HUES64 (cell line): Measurements from ENCODE around the gene KCNMB2.

Experiments used
- H3K27ac ChIP-seq: 2 replicates; pipeline ENCODE4 v1.7.0; 2013; ENCODE audit warnings: low read depth, low read length, inconsistent platforms
- H3K27me3 ChIP-seq: 2 replicates; pipeline ENCODE4 v1.6.1; 2013; ENCODE audit warnings: mild to moderate bottlenecking, low read length; ENCODE audit not compliant: insufficient read depth
- H3K36me3 ChIP-seq: 2 replicates; pipeline ENCODE4 v1.6.1; 2013; ENCODE audit warnings: mild to moderate bottlenecking, low read length; ENCODE audit not compliant: insufficient read depth
- H3K4me1 ChIP-seq: 2 replicates; pipeline ENCODE4 v1.6.1; 2013; ENCODE audit warnings: mild to moderate bottlenecking, low read length, moderate library complexity; ENCODE audit not compliant: insufficient read depth
- H3K4me3 ChIP-seq: 2 replicates; pipeline ENCODE4 v1.5.1; 2013; ENCODE audit warnings: mild to moderate bottlenecking, low read length, moderate library complexity
- H3K9ac ChIP-seq: 2 replicates; pipeline ENCODE4 v1.6.1; 2013; ENCODE audit warnings: mild to moderate bottlenecking, low read depth, low read length
- H3K9me3 ChIP-seq: 2 replicates; pipeline ENCODE4 v1.6.1; 2013; ENCODE audit warnings: low read depth, low read length; ENCODE audit not compliant: insufficient read depth
- WGBS: fragments of 150-250, 120-280 bp; methylation state at CpG from one replicate; pipeline ENCODE4 v1.1.7; 2013; ENCODE audit warnings: missing lambda C conversion rate; 5-methylcytosine and 5-hydroxymethylcytosine counted together

The KCNMB2 gene

GRCh38 chr3:178655488-178655887 is 119.3 kb downstream of the KCNMB2 start:
- no peak overlapping the region for H3K4me3 ChIP-seq
- WGBS, result 91% methylated on average over 4 of the region's 4 CpGs

DNA sequence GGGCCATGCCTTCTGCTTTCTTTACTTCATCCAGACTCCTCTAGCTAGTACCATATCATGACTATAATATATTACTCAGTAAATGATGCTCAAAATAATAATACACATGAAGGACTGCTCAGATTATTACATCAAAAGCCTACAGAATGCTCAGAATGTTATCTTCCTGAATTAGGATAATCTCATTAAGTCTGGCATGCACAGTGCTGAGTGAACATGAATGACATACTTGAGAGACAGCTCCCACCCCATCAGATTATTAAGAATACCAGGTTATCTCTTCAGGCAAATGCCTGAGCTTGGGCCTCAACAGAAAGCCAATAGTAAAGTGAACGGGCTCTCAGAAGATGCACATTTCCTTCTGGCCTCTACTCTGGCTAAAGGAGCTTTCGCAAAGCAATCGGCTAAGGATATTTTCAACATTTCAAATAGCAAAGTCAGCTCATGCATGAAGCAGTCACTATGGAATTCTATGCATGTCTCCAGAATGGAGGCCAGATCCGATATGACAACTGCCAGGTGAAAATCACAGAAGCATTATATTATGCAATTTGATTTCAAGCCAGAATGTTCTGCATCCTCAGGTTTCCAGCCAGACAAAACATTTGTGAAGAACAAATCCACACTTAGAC is 122.6 kb downstream of the KCNMB2 start:
- H3K9ac ChIP-seq, result no peak overlapping the region
- WGBS, result 93% methylated on average over 4 of the region's 4 CpGs
- no peaks in the 10 kb centered on the region for H3K36me3 ChIP-seq

More at GRCh38 chr3:178655488-178655887, 119.3 kb downstream of the KCNMB2 start:
- Histone ChIP-seq H3K27ac (no peak overlapping the region), H3K4me1 (no peaks in the 10 kb centered on the region), H3K27me3 (no peaks in the 10 kb centered on the region), H3K9ac (no peak overlapping the region), H3K36me3 (no peaks in the 10 kb centered on the region), H3K9me3 (no peaks in the 10 kb centered on the region)

GRCh38 chr3:178663201-178663934 is 127.1 kb downstream of the KCNMB2 start:
- no peaks in the 10 kb centered on the region for H3K4me1 ChIP-seq
- no peaks in the 10 kb centered on the region for H3K36me3 ChIP-seq
- no peak overlapping the region for H3K4me3 ChIP-seq
- no peak overlapping the region for H3K9ac ChIP-seq
- no peak overlapping the region for H3K27ac ChIP-seq
- no peaks in the 10 kb centered on the region for H3K9me3 ChIP-seq
- WGBS, result 95% methylated on average over 1 of the region's 1 CpG
- no peaks in the 10 kb centered on the region for H3K27me3 ChIP-seq

More for the DNA sequence above, 122.6 kb downstream of the KCNMB2 start:
- H3K27ac ChIP-seq, result no peak overlapping the region
- H3K4me1 ChIP-seq, result no peaks in the 10 kb centered on the region
- no peaks in the 10 kb centered on the region for H3K9me3 ChIP-seq
- H3K4me3 ChIP-seq, result no peak overlapping the region
- no peaks in the 10 kb centered on the region for H3K27me3 ChIP-seq

DNA sequence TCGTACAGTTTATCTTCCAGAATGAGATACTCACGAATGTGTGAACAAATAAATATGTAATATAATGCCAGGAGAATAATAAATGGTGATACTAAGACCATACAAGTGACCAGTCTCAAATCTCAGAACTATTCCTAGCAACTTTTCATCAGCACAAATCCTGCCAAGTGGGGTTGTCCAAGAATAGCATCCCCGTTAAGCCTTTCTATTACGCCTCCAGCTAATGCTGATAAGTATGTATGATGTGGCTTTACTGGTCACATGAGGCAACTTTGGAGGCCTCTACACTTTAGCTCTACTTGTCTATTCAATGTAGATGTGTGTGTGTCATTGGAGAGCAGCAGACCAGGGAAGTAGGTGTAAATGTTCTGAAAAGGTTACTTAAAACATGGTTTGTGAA is 129.5 kb downstream of the KCNMB2 start:
- Histone ChIP-seq H3K27me3 (no peaks in the 10 kb centered on the region), H3K4me3 (no peak overlapping the region), H3K9me3 (no peaks in the 10 kb centered on the region), H3K9ac (no peak overlapping the region), H3K27ac (no peak overlapping the region), H3K36me3 (no peaks in the 10 kb centered on the region), H3K4me1 (no peaks in the 10 kb centered on the region)
- WGBS, result 99% methylated on average over 4 of the region's 4 CpGs

GRCh38 chr3:178669022-178669601 is 132.9 kb downstream of the KCNMB2 start:
- Histone ChIP-seq H3K27me3 (no peaks in the 10 kb centered on the region), H3K9me3 (no peaks in the 10 kb centered on the region), H3K4me3 (no peak overlapping the region), H3K36me3 (no peaks in the 10 kb centered on the region), H3K27ac (no peak overlapping the region), H3K4me1 (no peaks in the 10 kb centered on the region), H3K9ac (no peak overlapping the region)
- 83% methylated on average over 2 of the region's 2 CpGs for WGBS

DNA sequence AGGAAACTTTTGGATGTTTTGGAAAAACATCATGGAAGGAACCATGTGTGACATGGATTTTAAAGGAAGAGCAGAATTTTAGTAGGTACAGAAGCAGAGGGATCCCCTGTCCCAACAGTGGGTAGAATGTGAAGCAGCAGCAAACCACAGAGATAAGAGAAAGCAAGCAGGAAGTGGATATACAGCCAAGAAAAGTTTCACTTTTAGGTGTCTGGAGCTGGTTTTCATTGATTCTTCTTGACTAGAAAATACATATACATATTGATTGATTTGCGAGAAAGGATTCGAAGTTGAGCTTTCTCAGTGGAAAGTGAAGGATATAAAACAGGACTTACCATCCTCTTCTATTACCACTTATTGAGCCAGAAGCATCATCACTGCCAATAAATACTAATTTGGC is 133.5 kb downstream of the KCNMB2 start:
- no CpG with 5 or more reads among the region's 2 CpGs for WGBS
- H3K9ac ChIP-seq, result no peak overlapping the region
- H3K4me1 ChIP-seq, result no peaks in the 10 kb centered on the region
- no peak overlapping the region for H3K27ac ChIP-seq
- H3K36me3 ChIP-seq, result no peaks in the 10 kb centered on the region
- no peaks in the 10 kb centered on the region for H3K27me3 ChIP-seq
- no peaks in the 10 kb centered on the region for H3K9me3 ChIP-seq
- no peak overlapping the region for H3K4me3 ChIP-seq

GRCh38 chr3:178671377-178671776 is 135.1 kb downstream of the KCNMB2 start:
- Histone ChIP-seq H3K4me3 (no peak overlapping the region), H3K4me1 (no peaks in the 10 kb centered on the region), H3K27me3 (no peaks in the 10 kb centered on the region), H3K9me3 (no peaks in the 10 kb centered on the region), H3K9ac (no peak overlapping the region), H3K27ac (no peak overlapping the region), H3K36me3 (no peaks in the 10 kb centered on the region)
- 82% methylated on average over 3 of the region's 3 CpGs for WGBS

DNA sequence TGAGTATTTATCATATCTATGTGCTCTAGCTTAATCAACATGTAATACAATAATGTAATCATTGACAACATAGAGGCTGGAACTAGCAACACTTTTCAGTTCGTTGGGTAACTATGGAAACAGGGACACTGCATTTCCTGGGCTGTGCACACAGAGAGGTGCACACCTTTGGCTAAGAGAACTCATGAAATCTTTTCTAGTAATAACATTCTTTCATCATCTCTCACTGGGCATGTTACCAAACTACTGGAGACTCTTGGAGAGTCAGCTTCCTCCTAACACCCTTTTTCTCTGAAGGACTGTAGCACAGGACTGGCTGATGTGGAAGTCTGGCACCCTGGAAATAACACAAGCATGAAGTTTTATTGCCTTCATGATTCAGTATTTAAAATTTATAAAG is 135.6 kb downstream of the KCNMB2 start:
- no peak overlapping the region for H3K4me3 ChIP-seq
- no peaks in the 10 kb centered on the region for H3K27me3 ChIP-seq
- no peaks in the 10 kb centered on the region for H3K9me3 ChIP-seq
- H3K27ac ChIP-seq, result no peak overlapping the region
- WGBS, result 92% methylated on average over 1 of the region's 1 CpG
- H3K4me1 ChIP-seq, result no peaks in the 10 kb centered on the region
- H3K9ac ChIP-seq, result no peak overlapping the region
- no peaks in the 10 kb centered on the region for H3K36me3 ChIP-seq

DNA sequence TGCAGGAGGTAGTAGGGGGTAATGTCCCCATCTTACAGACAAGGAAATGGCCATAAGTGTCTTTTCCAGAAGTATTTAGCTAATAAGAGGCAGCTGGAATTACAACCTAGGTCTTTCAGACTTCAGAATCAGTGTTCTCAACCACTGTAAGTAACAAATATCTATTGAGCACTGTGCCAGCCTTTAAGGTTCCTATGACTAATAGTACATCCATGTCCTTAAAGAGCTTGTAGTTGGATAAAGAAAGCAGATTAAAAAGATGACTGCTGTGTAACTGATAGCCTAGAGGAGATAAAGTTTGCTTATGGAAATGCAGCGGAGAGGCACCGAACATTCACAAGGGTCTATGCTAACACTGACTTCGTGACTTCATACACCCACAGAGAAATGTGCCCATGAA is 136.0 kb downstream of the KCNMB2 start:
- H3K27ac ChIP-seq, result no peak overlapping the region
- 95% methylated on average over 3 of the region's 3 CpGs for WGBS

DNA sequence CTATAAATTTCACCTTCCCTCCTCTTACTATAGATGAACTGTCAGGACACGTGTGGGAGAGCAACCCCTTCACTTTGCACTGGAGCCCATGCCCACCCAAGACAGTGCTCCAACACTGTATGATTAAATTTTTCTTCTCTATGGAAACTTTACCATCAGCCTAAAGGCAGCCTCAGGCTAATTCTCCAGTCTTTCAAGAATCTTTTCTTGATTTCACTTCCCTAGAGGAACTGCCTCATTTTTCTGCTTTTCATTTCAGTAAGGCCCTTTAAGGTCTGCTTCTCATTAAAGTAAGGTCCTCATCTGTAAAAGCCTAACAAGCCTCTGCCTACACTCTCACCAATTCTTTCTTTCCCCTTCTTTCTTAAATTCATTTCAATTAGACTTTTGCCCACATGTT is 137.3 kb downstream of the KCNMB2 start:
- no peaks in the 10 kb centered on the region for H3K4me1 ChIP-seq

More for the DNA sequence above, 136.0 kb downstream of the KCNMB2 start:
- no peaks in the 10 kb centered on the region for H3K27me3 ChIP-seq
- no peaks in the 10 kb centered on the region for H3K36me3 ChIP-seq
- no peak overlapping the region for H3K9ac ChIP-seq
- H3K4me3 ChIP-seq, result no peak overlapping the region
- H3K4me1 ChIP-seq, result no peaks in the 10 kb centered on the region
- H3K9me3 ChIP-seq, result no peaks in the 10 kb centered on the region

GRCh38 chr3:178676077-178676476 is 139.8 kb downstream of the KCNMB2 start:
- H3K4me1 ChIP-seq, result no peaks in the 10 kb centered on the region
- H3K9me3 ChIP-seq, result no peaks in the 10 kb centered on the region
- H3K27ac ChIP-seq, result no peak overlapping the region
- H3K27me3 ChIP-seq, result no peaks in the 10 kb centered on the region
- no peaks in the 10 kb centered on the region for H3K36me3 ChIP-seq
- 93% methylated on average over 4 of the region's 4 CpGs for WGBS
- no peak overlapping the region for H3K9ac ChIP-seq
- H3K4me3 ChIP-seq, result no peak overlapping the region

More for the DNA sequence above, 137.3 kb downstream of the KCNMB2 start:
- Histone ChIP-seq H3K9ac (no peak overlapping the region), H3K36me3 (no peaks in the 10 kb centered on the region), H3K27me3 (no peaks in the 10 kb centered on the region), H3K4me3 (no peak overlapping the region), H3K9me3 (no peaks in the 10 kb centered on the region), H3K27ac (no peak overlapping the region)
- WGBS, result 94% methylated on average over 1 of the region's 1 CpG
